ENCODE measurements around the gene BCAS1.

DNA sequence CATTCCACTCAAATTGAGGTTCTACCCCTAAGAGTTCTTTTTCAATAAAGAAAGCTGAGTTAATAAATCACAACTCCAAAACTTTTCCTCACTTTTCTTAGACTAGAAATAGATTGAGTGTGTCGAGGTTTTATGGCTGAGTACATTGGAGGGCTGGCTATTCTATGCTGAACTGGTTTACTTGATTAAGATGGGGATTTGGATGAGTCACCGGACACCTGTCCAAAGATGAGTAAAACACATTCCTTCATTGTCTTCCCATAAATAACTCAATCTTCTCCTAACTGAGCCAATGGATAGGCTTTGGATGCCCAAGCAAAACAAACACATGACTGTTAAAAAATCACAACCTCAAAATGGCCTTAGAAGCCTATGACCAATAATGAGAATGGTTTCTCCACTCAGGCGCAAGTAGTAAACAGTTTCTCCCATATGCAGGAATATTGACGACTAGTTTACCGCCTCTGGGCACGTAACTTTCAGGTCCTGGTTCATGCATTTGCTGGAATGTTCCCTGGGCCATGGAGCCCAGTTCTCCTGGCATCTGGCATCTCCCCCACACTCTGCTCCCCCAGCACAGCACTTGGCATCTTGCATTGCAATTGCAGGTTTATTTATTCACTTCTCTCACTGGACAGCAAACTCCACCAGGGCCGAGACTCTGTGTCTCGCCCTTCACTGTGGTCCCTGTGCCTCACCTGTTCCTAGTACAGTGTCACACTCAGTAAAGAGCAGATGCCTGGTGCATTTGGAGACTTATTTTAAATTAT, 43.9 kb downstream of the BCAS1 start:
- no peak for TF ChIP-seq POLR2A (IDR thresholded peaks at IDR 0.05; ENCODE audit: low read length)
- TF ChIP-seq GATA1 (IDR thresholded peaks at IDR 0.05; ENCODE audit: low read depth, low read length) = no peak

All from erythroblast (primary cell).